Transverse colon (tissue), 4 donors: ENCODE data around the gene KIR2DL3. TPM values are rescaled to one million over a fixed set of nuclear protein-coding genes. Genes with fewer than 3 reads are reported as not detected.
"Not testable (repeated sequence)": the region's sequence is repeated elsewhere in the genome, so short reads cannot be mapped to it uniquely, and the experiment has no call there.

Experiments used
- DNase-seq: peaks from one replicate; pipeline ENCODE4 v3.0.0-alpha.2; 2019
- H3K27ac ChIP-seq, 4 donors: fragments of 200-600 bp; sonication (generic); 2 replicates each; pipeline ENCODE4 v1.5.1; 2016 to 2018; ENCODE audit warnings: inconsistent platforms in 4 of 4
- H3K27me3 ChIP-seq: fragments of 200-600 bp; sonication (generic); 2 replicates; pipeline ENCODE4 v1.5.1; 2017; ENCODE audit warnings: inconsistent platforms
- H3K36me3 ChIP-seq, 4 donors: fragments of 200-600 bp; sonication (generic); 2 replicates each; pipeline ENCODE4 v1.5.1; 2017 to 2019; ENCODE audit warnings: inconsistent platforms in 4 of 4
- H3K4me1 ChIP-seq, 4 donors: fragments of 200-600 bp; sonication (generic); 2 replicates each; pipeline ENCODE4 v1.5.1; 2017 to 2020; ENCODE audit warnings: inconsistent platforms in 4 of 4
- H3K4me3 ChIP-seq, 4 donors: fragments of 200-600 bp; sonication (generic); 1 replicate in 1 of 4; 2 replicates in 3 of 4; pipeline versions ENCODE4 v1.5.1 to v1.6.1; 2017 to 2019; ENCODE audit warnings: inconsistent platforms in 4 of 4
- H3K9me3 ChIP-seq, 2 donors: fragments of 200-600 bp; sonication (generic); 2 replicates each; pipeline ENCODE4 v1.5.1; 2017 to 2019; ENCODE audit warnings: inconsistent platforms in 2 of 2
- CTCF ChIP-seq, 5 experiments: fragments of 200-600 bp in 3 of 5; fragments of 450-650 bp in 2 of 5; sonication (generic) in 3 of 5; IDR thresholded peaks; 1 replicate in 2 of 5; 2 replicates in 3 of 5; pipeline ENCODE4 v1.5.1; 2016 to 2017; ENCODE audit warnings: antibody characterized with exemption in 5 of 5, inconsistent platforms in 3 of 5, mild to moderate bottlenecking in 2 of 5, moderate library complexity in 1 of 5
- EP300 ChIP-seq: sonication (generic); formaldehyde crosslinking; IDR thresholded peaks from one replicate; pipeline ENCODE4 v1.6.1; 2017; ENCODE audit warnings: antibody characterized with exemption, low read depth
- POLR2A ChIP-seq: fragments of 450-650 bp; IDR thresholded peaks from one replicate; pipeline ENCODE4 v1.6.1; 2016; ENCODE audit warnings: antibody characterized with exemption, mild to moderate bottlenecking, moderate library complexity
- POLR2AphosphoS5 ChIP-seq, 3 donors: sonication (generic); formaldehyde crosslinking; IDR thresholded peaks; one replicate each; pipeline ENCODE4 v1.6.1; 2016; ENCODE audit warnings: antibody characterized with exemption in 3 of 3
- WGBS, 2 donors: methylation state at CpG; one replicate each; pipeline ENCODE4 v1.1.5; 2018; ENCODE audit warnings: low coverage in 1 of 2; 5-methylcytosine and 5-hydroxymethylcytosine counted together
- in situ Hi-C, 4 donors: fragments of 200-750 bp; cut with MboI; loops; one replicate each; pipeline versions ENCODE4 v1.15.0 to v1.15.1; 2017; ENCODE audit warnings: low sequenced_read_pairs in 3 of 4, low pct_ligation_motif_present in 1 of 4, low pct_unique_long_range_greater_than_20kb in 1 of 4
- intact Hi-C: fragments of 100-400 bp; cut with DNase I; formaldehyde crosslinking; loops from one replicate; pipeline ENCODE4 v1.15.1; 2023; ENCODE audit warnings: low total_unique reads
- total RNA-seq, 4 donors: library from RNA; depleted of rRNA; stranded (reverse); fragments of >200 nt; gene quantifications; one replicate each; pipeline ENCODE4 v1.1.0, GENCODE V29; 2016

The KIR2DL3 gene
- total RNA-seq, 4 donors from 2014 or later: 0.55 TPM; not detected in 3

GRCh38 chr19:54731191-54731590, 7.1 kb upstream of the KIR2DL3 start:
- TF ChIP-seq POLR2A (no peak), EP300 (no peak), CTCF (IDR thresholded peaks at IDR 0.05) (no peak), POLR2AphosphoS5 (IDR thresholded peaks at IDR 0.05) (no peak)
- intact Hi-C loops: no loop called here
- 20 to 63% methylated on average over 3 to 8 of the region's 8 CpGs for WGBS, 2 donors
- no peaks in the 10 kb centered on the region for H3K9me3 ChIP-seq
- DNase-seq: no peak
- H3K4me1 ChIP-seq: no peaks in the 10 kb centered on the region
- in situ Hi-C loops: no loop called here
- H3K4me3 ChIP-seq: no peak overlapping the region
- no peak overlapping the region for H3K27ac ChIP-seq
- no peaks in the 10 kb centered on the region for H3K27me3 ChIP-seq
- no peaks in the 10 kb centered on the region for H3K36me3 ChIP-seq

GRCh38 chr19:54738715-54739114, 402 bp downstream of the KIR2DL3 start:
- H3K9me3 ChIP-seq: no peaks in the 10 kb centered on the region
- H3K4me1 ChIP-seq: no peaks in the 10 kb centered on the region
- 74 to 75% methylated on average over 1 of the region's 1 CpG for WGBS, 2 donors
- no peaks in the 10 kb centered on the region for H3K36me3 ChIP-seq
- no peak for TF ChIP-seq CTCF (IDR thresholded peaks at IDR 0.05)
- TF ChIP-seq EP300: no peak
- TF ChIP-seq POLR2AphosphoS5 (IDR thresholded peaks at IDR 0.05): no peak
- TF ChIP-seq POLR2A: no peak
- no peak overlapping the region for H3K4me3 ChIP-seq
- H3K27me3 ChIP-seq: no peaks in the 10 kb centered on the region
- in situ Hi-C loops (no loop called here), intact Hi-C loops (no loop called here)
- DNase-seq: no peak
- no peak overlapping the region for H3K27ac ChIP-seq

GRCh38 chr19:54739587-54740497, 1.5 kb downstream of the KIR2DL3 start:
- 33 to 79% methylated on average over 1 to 13 of the region's 13 CpGs for WGBS, 2 donors
- in situ Hi-C loops: no loop called here
- TF ChIP-seq CTCF (IDR thresholded peaks at IDR 0.05) (no peak), POLR2A (no peak), POLR2AphosphoS5 (IDR thresholded peaks at IDR 0.05) (no peak), EP300 (no peak)
- Histone ChIP-seq H3K4me1 (no peaks in the 10 kb centered on the region), H3K4me3 (no peak overlapping the region), H3K36me3 (no peaks in the 10 kb centered on the region), H3K27ac (no peak overlapping the region), H3K27me3 (no peaks in the 10 kb centered on the region), H3K9me3 (no peaks in the 10 kb centered on the region)
- DNase-seq: no peak
- intact Hi-C loops: no loop called here

GRCh38 chr19:54741950-54742349, 3.6 kb downstream of the KIR2DL3 start:
- H3K9me3 ChIP-seq, in situ Hi-C loops, H3K27me3 ChIP-seq, DNase-seq, H3K36me3 ChIP-seq, H3K4me3 ChIP-seq, H3K27ac ChIP-seq, H3K4me1 ChIP-seq, intact Hi-C loops: not testable (repeated sequence)
- 58% methylated on average over 5 of the region's 5 CpGs; no CpG with 5 or more reads in 1 of the 2 donors for WGBS, 2 donors

- H3K36me3 ChIP-seq, intact Hi-C loops, in situ Hi-C loops, H3K4me1 ChIP-seq, H3K4me3 ChIP-seq, H3K27me3 ChIP-seq, H3K27ac ChIP-seq, DNase-seq, H3K9me3 ChIP-seq: not testable (repeated sequence)
- 67% methylated on average over 5 of the region's 5 CpGs for WGBS, 2 donors
Measured at GRCh38 chr19:54744080-54744479, 5.8 kb downstream of the KIR2DL3 start.

- H3K27ac ChIP-seq, H3K4me1 ChIP-seq, H3K9me3 ChIP-seq, in situ Hi-C loops, DNase-seq, H3K27me3 ChIP-seq, intact Hi-C loops, H3K4me3 ChIP-seq, H3K36me3 ChIP-seq: not testable (repeated sequence)
- WGBS, 2 donors: 59% methylated on average over 9 of the region's 9 CpGs; no CpG with 5 or more reads in 1 of the 2 donors
Measured at GRCh38 chr19:54747614-54748322, 9.5 kb downstream of the KIR2DL3 start.

- H3K4me1 ChIP-seq, intact Hi-C loops, H3K27me3 ChIP-seq, H3K27ac ChIP-seq, DNase-seq, H3K4me3 ChIP-seq, in situ Hi-C loops, H3K9me3 ChIP-seq, H3K36me3 ChIP-seq: not testable (repeated sequence)
- WGBS, 2 donors: 52 to 92% methylated on average over 1 to 6 of the region's 6 CpGs
Measured at GRCh38 chr19:54750276-54750675, 12.0 kb downstream of the KIR2DL3 start.
